HL-60 (cell line): ENCODE data around the gene GPC4.

ENCODE experiments used
- GABPA ChIP-seq: IDR thresholded peaks from 2 replicates; pipeline ENCODE4 v1.6.1; 2012; ENCODE audit warnings: low read depth
- TF ChIP-seq, protein P1 (sequence below): IDR thresholded peaks from one replicate; pipeline ENCODE4 v1.5.1; 2011; ENCODE audit warnings: low read length, control low read depth, inconsistent platforms; ENCODE audit not compliant: insufficient read depth

DNA sequence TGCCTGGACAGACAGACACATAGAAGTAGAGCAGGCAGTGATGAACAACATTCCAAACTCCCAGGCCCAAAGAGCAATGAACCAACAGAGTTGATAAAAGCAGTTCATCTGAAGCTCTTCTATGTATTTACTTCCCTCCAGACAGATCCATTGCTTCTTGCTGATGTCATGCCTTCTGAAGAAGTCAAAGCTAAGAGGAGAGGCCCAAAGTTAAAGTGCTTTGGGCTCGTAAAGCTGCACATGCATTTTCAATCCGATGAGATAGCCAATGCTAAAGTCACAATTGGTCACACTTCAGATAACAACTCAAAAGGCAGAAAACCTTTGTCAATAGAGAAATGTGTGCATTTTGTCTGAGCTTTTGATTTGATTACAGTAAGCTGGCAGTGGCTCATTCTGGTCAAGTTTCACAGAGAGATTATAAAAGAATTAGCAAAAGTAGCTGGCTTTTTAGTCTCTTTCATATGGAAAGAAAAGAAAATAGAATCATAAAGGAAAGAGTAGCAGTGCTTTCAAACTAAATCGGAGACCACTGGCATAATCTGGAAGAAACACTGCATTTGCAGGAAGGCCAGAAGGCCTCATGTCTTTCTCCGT is 82.0 kb downstream of the GPC4 start:
- TF ChIP-seq, protein P1, sequence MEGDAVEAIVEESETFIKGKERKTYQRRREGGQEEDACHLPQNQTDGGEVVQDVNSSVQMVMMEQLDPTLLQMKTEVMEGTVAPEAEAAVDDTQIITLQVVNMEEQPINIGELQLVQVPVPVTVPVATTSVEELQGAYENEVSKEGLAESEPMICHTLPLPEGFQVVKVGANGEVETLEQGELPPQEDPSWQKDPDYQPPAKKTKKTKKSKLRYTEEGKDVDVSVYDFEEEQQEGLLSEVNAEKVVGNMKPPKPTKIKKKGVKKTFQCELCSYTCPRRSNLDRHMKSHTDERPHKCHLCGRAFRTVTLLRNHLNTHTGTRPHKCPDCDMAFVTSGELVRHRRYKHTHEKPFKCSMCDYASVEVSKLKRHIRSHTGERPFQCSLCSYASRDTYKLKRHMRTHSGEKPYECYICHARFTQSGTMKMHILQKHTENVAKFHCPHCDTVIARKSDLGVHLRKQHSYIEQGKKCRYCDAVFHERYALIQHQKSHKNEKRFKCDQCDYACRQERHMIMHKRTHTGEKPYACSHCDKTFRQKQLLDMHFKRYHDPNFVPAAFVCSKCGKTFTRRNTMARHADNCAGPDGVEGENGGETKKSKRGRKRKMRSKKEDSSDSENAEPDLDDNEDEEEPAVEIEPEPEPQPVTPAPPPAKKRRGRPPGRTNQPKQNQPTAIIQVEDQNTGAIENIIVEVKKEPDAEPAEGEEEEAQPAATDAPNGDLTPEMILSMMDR = no peak
- no peak for TF ChIP-seq GABPA
